Tibial nerve (tissue), 4 donors: ENCODE measurements around the gene C2orf92. TPM values are rescaled to one million over a fixed set of nuclear protein-coding genes. Genes with fewer than 3 reads are reported as not detected.

Experiments
- DNase-seq, 2 donors: peaks; one replicate each; pipeline ENCODE4 v3.0.0-alpha.2; 2019; ENCODE audit warnings: low spot score in 2 of 2
- H3K27ac ChIP-seq, 4 donors: fragments of 200-600 bp; sonication (generic) in 3 of 4; one replicate each; pipeline ENCODE4 v1.5.1; 2017 to 2019; ENCODE audit warnings: mild to moderate bottlenecking in 1 of 4
- H3K27me3 ChIP-seq, 2 donors: fragments of 200-600 bp; sonication (generic) in 1 of 2; one replicate each; pipeline versions ENCODE4 v1.5.1 to v1.6.0; 2017 to 2019
- H3K36me3 ChIP-seq, 3 donors: fragments of 200-600 bp; sonication (generic); one replicate each; pipeline ENCODE4 v1.5.1; 2018 to 2019
- H3K4me1 ChIP-seq, 4 donors: fragments of 200-600 bp; sonication (generic) in 3 of 4; one replicate each; pipeline ENCODE4 v1.5.1; 2017 to 2019
- H3K4me3 ChIP-seq, 4 donors: fragments of 200-600 bp; sonication (generic) in 3 of 4; one replicate each; pipeline ENCODE4 v1.5.1; 2017 to 2019; ENCODE audit warnings: mild to moderate bottlenecking in 1 of 4, moderate library complexity in 1 of 4
- H3K9me3 ChIP-seq, 4 donors: fragments of 200-600 bp; sonication (generic) in 3 of 4; one replicate each; pipeline ENCODE4 v1.5.1; 2017 to 2019
- EP300 ChIP-seq, 2 donors: sonication (generic); formaldehyde crosslinking; IDR thresholded peaks; one replicate each; pipeline ENCODE4 v1.6.1; 2017; ENCODE audit warnings: antibody characterized with exemption in 2 of 2, mild to moderate bottlenecking in 1 of 2
- POLR2A ChIP-seq, 2 donors: fragments of 450-650 bp; IDR thresholded peaks; one replicate each; pipeline ENCODE4 v1.6.1; 2017; ENCODE audit warnings: antibody characterized with exemption in 2 of 2, mild to moderate bottlenecking in 2 of 2, moderate library complexity in 2 of 2
- WGBS, 2 donors: methylation state at CpG; one replicate each; pipeline ENCODE4 v1.1.5; 2018; 5-methylcytosine and 5-hydroxymethylcytosine counted together
- total RNA-seq, 4 donors: library from RNA; depleted of rRNA; stranded (reverse); fragments of >200 nt; gene quantifications; one replicate each; pipeline ENCODE4 v1.1.0, GENCODE V29; 2016
- TF ChIP-seq, protein P1 (sequence below), 5 experiments: fragments of 200-600 bp in 3 of 5; fragments of 450-650 bp in 2 of 5; sonication (generic) in 3 of 5; IDR thresholded peaks; one replicate each; pipeline ENCODE4 v1.5.1; 2016 to 2019; ENCODE audit warnings: antibody characterized with exemption in 5 of 5, mild to moderate bottlenecking in 3 of 5, moderate library complexity in 2 of 5

Gene C2orf92
- total RNA-seq, 4 donors from 2014 or later, result 4.5 to 65.1 (median 11.6) TPM

- H3K27ac ChIP-seq, result no peak overlapping the region
- H3K9me3 ChIP-seq, result no peaks in the 10 kb centered on the region
- no peaks in the 10 kb centered on the region for H3K4me1 ChIP-seq
- no peaks in the 10 kb centered on the region for H3K27me3 ChIP-seq
- H3K36me3 ChIP-seq, result no peaks in the 10 kb centered on the region
- no peak overlapping the region for H3K4me3 ChIP-seq
- no peak for DNase-seq
- WGBS, 2 donors, result 81 to 82% methylated on average over 20 of the region's 20 CpGs
- TF ChIP-seq EP300 (IDR thresholded peaks at IDR 0.05) (no peak), POLR2A (IDR thresholded peaks at IDR 0.05) (no peak)
- TF ChIP-seq, protein P1, sequence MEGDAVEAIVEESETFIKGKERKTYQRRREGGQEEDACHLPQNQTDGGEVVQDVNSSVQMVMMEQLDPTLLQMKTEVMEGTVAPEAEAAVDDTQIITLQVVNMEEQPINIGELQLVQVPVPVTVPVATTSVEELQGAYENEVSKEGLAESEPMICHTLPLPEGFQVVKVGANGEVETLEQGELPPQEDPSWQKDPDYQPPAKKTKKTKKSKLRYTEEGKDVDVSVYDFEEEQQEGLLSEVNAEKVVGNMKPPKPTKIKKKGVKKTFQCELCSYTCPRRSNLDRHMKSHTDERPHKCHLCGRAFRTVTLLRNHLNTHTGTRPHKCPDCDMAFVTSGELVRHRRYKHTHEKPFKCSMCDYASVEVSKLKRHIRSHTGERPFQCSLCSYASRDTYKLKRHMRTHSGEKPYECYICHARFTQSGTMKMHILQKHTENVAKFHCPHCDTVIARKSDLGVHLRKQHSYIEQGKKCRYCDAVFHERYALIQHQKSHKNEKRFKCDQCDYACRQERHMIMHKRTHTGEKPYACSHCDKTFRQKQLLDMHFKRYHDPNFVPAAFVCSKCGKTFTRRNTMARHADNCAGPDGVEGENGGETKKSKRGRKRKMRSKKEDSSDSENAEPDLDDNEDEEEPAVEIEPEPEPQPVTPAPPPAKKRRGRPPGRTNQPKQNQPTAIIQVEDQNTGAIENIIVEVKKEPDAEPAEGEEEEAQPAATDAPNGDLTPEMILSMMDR (IDR thresholded peaks at IDR 0.05), result no peak
These were observed 67.3 kb downstream of the C2orf92 start for GRCh38 chr2:97736608-97737330.

DNA sequence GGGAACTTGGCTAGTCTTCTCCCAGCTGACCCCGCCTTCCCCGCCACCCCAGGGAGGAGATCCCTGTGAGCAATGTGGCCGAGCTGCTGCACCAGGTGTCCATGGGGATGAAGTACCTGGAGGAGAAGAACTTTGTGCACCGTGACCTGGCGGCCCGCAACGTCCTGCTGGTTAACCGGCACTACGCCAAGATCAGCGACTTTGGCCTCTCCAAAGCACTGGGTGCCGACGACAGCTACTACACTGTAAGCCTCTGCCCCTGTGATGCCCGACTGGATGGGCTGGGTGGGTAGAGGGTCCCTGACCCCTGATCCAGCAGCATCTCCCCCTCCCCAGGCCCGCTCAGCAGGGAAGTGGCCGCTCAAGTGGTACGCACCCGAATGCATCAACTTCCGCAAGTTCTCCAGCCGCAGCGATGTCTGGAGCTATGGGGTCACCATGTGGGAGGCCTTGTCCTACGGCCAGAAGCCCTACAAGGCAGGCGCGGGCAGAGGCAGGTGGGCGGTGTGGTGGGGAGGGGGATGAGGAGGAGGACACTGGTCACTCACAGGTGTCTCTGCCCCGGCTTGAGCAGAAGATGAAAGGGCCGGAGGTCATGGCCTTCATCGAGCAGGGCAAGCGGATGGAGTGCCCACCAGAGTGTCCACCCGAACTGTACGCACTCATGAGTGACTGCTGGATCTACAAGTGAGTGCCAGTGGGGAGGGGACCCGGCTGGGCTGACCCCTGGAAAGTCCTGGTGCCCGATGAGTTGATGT, 68.1 kb downstream of the C2orf92 start:
- 90 to 92% methylated on average over 31 to 32 of the region's 32 CpGs for WGBS, 2 donors
- Histone ChIP-seq H3K27me3 (no peaks in the 10 kb centered on the region), H3K4me3 (no peak overlapping the region), H3K27ac (no peak overlapping the region), H3K4me1 (no peaks in the 10 kb centered on the region), H3K36me3 (no peaks in the 10 kb centered on the region), H3K9me3 (no peaks in the 10 kb centered on the region)
- DNase-seq, result no peak
- TF ChIP-seq EP300 (IDR thresholded peaks at IDR 0.05), result no peak
- TF ChIP-seq, protein P1 (IDR thresholded peaks at IDR 0.05), result no peak
- TF ChIP-seq POLR2A (IDR thresholded peaks at IDR 0.05), result no peak

DNA sequence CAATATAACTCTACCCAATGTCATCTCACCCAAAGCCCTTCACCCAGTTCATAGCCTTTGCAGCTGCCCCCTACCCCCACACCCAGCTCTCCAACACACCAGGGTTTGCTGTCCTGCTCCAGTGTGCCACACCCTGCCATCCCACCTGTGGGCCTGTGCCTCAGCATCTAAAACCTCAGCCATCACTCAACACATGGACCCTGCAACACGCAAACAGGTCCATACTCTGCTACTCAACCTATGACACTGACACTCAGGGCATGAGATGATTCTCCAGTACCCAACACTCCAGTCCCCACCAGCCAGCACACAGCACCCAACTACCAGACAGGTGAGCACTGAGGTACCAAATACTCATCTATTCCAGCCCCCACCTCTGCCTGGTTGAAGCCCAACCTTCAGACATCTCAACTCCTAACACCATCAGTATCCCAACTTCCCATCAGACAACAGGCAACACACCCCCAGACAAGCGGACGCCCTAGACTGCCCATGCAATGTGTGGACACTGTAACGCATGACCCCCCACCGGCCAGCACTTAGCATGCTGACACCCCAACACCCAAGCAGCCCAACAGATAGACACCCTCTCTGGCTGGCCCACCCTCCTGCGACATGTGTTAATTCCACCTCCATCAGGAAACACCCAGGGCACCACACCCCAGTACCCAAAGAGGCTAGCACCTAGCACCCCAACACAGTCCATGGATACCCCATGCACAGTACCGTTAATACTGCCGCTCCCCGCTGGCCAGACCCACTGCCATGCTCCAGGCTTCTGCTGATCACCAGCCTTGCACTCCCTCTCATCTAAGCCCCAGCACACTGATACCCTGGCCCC, 68.9 kb downstream of the C2orf92 start:
- Histone ChIP-seq H3K27ac (no peak overlapping the region), H3K4me3 (no peak overlapping the region), H3K36me3 (peaks cover 0 to 4% (median 0%) of the 10 kb centered on the region in 3 donors), H3K9me3 (peaks cover 0 to 4% (median 0%) of the 10 kb centered on the region in 4 donors), H3K27me3 (no peaks in the 10 kb centered on the region), H3K4me1 (no peaks in the 10 kb centered on the region)
- no peak for DNase-seq
- 91 to 95% methylated on average over 9 of the region's 9 CpGs for WGBS, 2 donors
- no peak for TF ChIP-seq POLR2A (IDR thresholded peaks at IDR 0.05)
- no peak for TF ChIP-seq EP300 (IDR thresholded peaks at IDR 0.05)
- TF ChIP-seq, protein P1 (IDR thresholded peaks at IDR 0.05), result no peak

DNA sequence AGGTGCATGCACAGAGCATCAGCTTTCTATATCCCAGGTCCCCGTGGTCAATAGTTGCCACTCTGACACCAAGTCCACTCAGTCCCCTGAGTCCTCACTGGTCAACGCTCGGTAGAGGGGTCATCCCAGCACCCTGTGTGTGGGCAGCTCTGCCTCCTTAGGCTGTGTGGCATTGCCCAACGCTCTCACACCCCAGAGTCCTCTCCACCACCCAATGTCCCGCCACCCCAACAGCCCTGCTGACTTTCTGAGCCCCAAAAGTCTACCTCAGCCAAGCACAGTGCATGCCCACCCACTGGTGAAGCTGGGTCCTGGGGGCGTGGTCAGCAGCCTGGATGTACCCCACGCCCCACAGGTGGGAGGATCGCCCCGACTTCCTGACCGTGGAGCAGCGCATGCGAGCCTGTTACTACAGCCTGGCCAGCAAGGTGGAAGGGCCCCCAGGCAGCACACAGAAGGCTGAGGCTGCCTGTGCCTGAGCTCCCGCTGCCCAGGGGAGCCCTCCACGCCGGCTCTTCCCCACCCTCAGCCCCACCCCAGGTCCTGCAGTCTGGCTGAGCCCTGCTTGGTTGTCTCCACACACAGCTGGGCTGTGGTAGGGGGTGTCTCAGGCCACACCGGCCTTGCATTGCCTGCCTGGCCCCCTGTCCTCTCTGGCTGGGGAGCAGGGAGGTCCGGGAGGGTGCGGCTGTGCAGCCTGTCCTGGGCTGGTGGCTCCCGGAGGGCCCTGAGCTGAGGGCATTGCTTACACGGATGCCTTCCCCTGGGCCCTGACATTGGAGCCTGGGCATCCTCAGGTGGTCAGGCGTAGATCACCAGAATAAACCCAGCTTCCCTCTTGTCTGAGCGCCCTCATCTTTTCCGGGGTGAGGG, 69.7 kb downstream of the C2orf92 start:
- Histone ChIP-seq H3K9me3 (peaks cover 0 to 7% (median 0%) of the 10 kb centered on the region in 4 donors), H3K27ac (no peak overlapping the region), H3K4me1 (no peaks in the 10 kb centered on the region), H3K27me3 (no peaks in the 10 kb centered on the region), H3K36me3 (peaks cover 0 to 13% (median 2%) of the 10 kb centered on the region in 3 donors), H3K4me3 (no peak overlapping the region)
- DNase-seq, result no peak
- WGBS, 2 donors, result 85 to 88% methylated on average over 17 to 20 of the region's 23 CpGs
- TF ChIP-seq, protein P1 (IDR thresholded peaks at IDR 0.05), result no peak
- TF ChIP-seq EP300 (IDR thresholded peaks at IDR 0.05) (no peak), POLR2A (IDR thresholded peaks at IDR 0.05) (no peak)
